H1 (cell line): ENCODE data around the gene SSBP3. TPM values are rescaled to one million over a fixed set of nuclear protein-coding genes. Genes with fewer than 3 reads are reported as not detected.

Experiments
- CTCF ChIA-PET: fragments of 300-600 bp; sonication (Branson Sonifier 250); formaldehyde crosslinking; loops from one replicate; lab custom pipeline; 2021; ENCODE audit not compliant: partially characterized antibody; lab: Charles Lee
- POLR2A ChIA-PET: fragments of 300-600 bp; sonication (Branson Sonifier 250); formaldehyde crosslinking; loops from one replicate; lab custom pipeline; 2021; ENCODE audit warnings: inconsistent platforms; ENCODE audit not compliant: partially characterized antibody; lab: Charles Lee
- DNase-seq, 2 experiments: peaks; one replicate each; pipeline versions ENCODE4 v3.0.0 to v3.0.0-alpha.2; 2010 to 2022; ENCODE audit warnings: low spot score in 2 of 2, low read depth in 1 of 2, mixed read lengths in 1 of 2
- FAIRE-seq: peaks from 2 replicates; lab custom pipeline; 2011; peaks lifted over from hg19 to GRCh38; lab: Jason Lieb, UNC
- H2AFZ ChIP-seq: 2 replicates; pipeline ENCODE4 v1.8.1; 2012; ENCODE audit warnings: low read length, inconsistent platforms
- H2AK5ac ChIP-seq: 2 replicates; pipeline ENCODE4 v1.6.1; 2013; ENCODE audit warnings: low read depth, low read length
- H2BK120ac ChIP-seq: replicated peaks from 2 replicates; pipeline ENCODE3; 2013; ENCODE audit warnings: low read depth, low read length, inconsistent platforms
- H2BK12ac ChIP-seq: 2 replicates; pipeline ENCODE4 v1.6.1; 2013; ENCODE audit warnings: low read depth, low read length
- H2BK15ac ChIP-seq: 2 replicates; pipeline ENCODE4 v1.6.1; 2013; ENCODE audit warnings: low read length
- H2BK20ac ChIP-seq: 2 replicates; pipeline ENCODE4 v1.6.1; 2013; ENCODE audit warnings: low read length
- H2BK5ac ChIP-seq: 2 replicates; pipeline ENCODE4 v1.6.1; 2013; ENCODE audit warnings: low read depth, low read length
- H3K14ac ChIP-seq: 2 replicates; pipeline ENCODE4 v1.6.1; 2013; ENCODE audit warnings: inconsistent platforms; ENCODE audit not compliant: insufficient read length
- H3K18ac ChIP-seq: 2 replicates; pipeline ENCODE4 v1.6.1; 2013; ENCODE audit warnings: low read length; ENCODE audit errors: extremely low read depth
- H3K23ac ChIP-seq: 2 replicates; pipeline ENCODE4 v1.6.1; 2013; ENCODE audit warnings: inconsistent platforms; ENCODE audit not compliant: insufficient read length
- H3K23me2 ChIP-seq: 2 replicates; pipeline ENCODE4 v1.6.1; 2013; ENCODE audit warnings: low read depth, low read length
- H3K27ac ChIP-seq: 2 replicates; pipeline ENCODE4 v1.6.1; 2011; ENCODE audit warnings: low read depth, low read length, inconsistent platforms
- H3K27me3 ChIP-seq, 4 experiments: replicated peaks in 1 of 4; 1 replicate in 1 of 4; 2 replicates in 3 of 4; pipeline versions ENCODE4 v1.6.1 to v1.8.1; 2011 to 2013; ENCODE audit warnings: low read length in 3 of 4, mild to moderate bottlenecking in 3 of 4, inconsistent platforms in 2 of 4, mixed read lengths in 2 of 4, moderate library complexity in 1 of 4; ENCODE audit not compliant: control insufficient read depth in 3 of 4, insufficient read depth in 3 of 4; ENCODE audit errors: extremely low read depth in 1 of 4
- H3K36me3 ChIP-seq, 4 experiments: 2 replicates each; pipeline versions ENCODE4 v1.6.1 to v1.8.1; 2011 to 2013; ENCODE audit warnings: mild to moderate bottlenecking in 4 of 4, low read length in 3 of 4, moderate library complexity in 2 of 4, control low read depth in 1 of 4, inconsistent platforms in 1 of 4; ENCODE audit not compliant: insufficient read depth in 4 of 4, control insufficient read depth in 2 of 4
- H3K4ac ChIP-seq: replicated peaks from 2 replicates; pipeline ENCODE3; 2013; ENCODE audit warnings: low read length, low read depth, mixed read lengths, inconsistent platforms; ENCODE audit not compliant: insufficient read length
- H3K4me1 ChIP-seq, 4 experiments: replicated peaks in 1 of 4; 1 replicate in 1 of 4; 2 replicates in 3 of 4; pipeline versions ENCODE4 v1.6.1 to v1.8.1; 2011 to 2013; ENCODE audit warnings: low read length in 3 of 4, inconsistent platforms in 2 of 4, mixed read lengths in 1 of 4; ENCODE audit not compliant: insufficient read depth in 4 of 4, control insufficient read depth in 3 of 4
- H3K4me2 ChIP-seq, 2 experiments: 2 replicates each; pipeline versions ENCODE4 v1.6.1 to v1.8.1; 2011 to 2013; ENCODE audit warnings: low read depth in 2 of 2, low read length in 2 of 2, control low read depth in 1 of 2, inconsistent platforms in 1 of 2, mild to moderate bottlenecking in 1 of 2; ENCODE audit not compliant: insufficient read depth in 1 of 2
- H3K4me3 ChIP-seq, 4 experiments: fragments of 200-600, 300-600 bp in 1 of 4; sonication (generic), shearing (Covaris generic), sonication (Bioruptor Twin) in 1 of 4; 2 replicates each; pipeline versions ENCODE4 v1.5.1 to v1.8.1; 2011 to 2016; ENCODE audit warnings: low read length in 4 of 4, low read depth in 3 of 4, control low read depth in 2 of 4, inconsistent platforms in 2 of 4, mild to moderate bottlenecking in 2 of 4, mixed read lengths in 1 of 4, moderate library complexity in 1 of 4; ENCODE audit not compliant: insufficient read depth in 2 of 4; ENCODE audit errors: extremely low read depth in 1 of 4
- H3K56ac ChIP-seq: replicated peaks from 2 replicates; pipeline ENCODE3; 2013; ENCODE audit warnings: low read depth, mild to moderate bottlenecking, mixed read lengths, low read length, inconsistent platforms; ENCODE audit not compliant: insufficient read length
- H3K79me1 ChIP-seq: 2 replicates; pipeline ENCODE4 v1.6.1; 2013; ENCODE audit warnings: low read depth, low read length, control low read depth
- H3K79me2 ChIP-seq, 2 experiments: 2 replicates each; pipeline versions ENCODE4 v1.6.1 to v1.8.1; 2012 to 2013; ENCODE audit warnings: low read length in 2 of 2, mild to moderate bottlenecking in 2 of 2, inconsistent platforms in 1 of 2; ENCODE audit not compliant: insufficient read depth in 2 of 2, control insufficient read depth in 1 of 2
- H3K9ac ChIP-seq, 4 experiments: replicated peaks in 1 of 4; 1 replicate in 1 of 4; 2 replicates in 3 of 4; pipeline versions ENCODE4 v1.6.1 to v1.8.1; 2011 to 2013; ENCODE audit warnings: low read depth in 3 of 4, low read length in 3 of 4, control low read depth in 2 of 4, mild to moderate bottlenecking in 2 of 4, moderate library complexity in 2 of 4, inconsistent platforms in 1 of 4; ENCODE audit errors: extremely low read depth in 1 of 4
- H3K9me3 ChIP-seq, 2 experiments: 2 replicates each; pipeline versions ENCODE4 v1.6.1 to v1.8.1; 2012 to 2013; ENCODE audit warnings: mild to moderate bottlenecking in 2 of 2, moderate library complexity in 2 of 2, control low read depth in 1 of 2, inconsistent platforms in 1 of 2, low read depth in 1 of 2, low read length in 1 of 2, mixed read lengths in 1 of 2; ENCODE audit not compliant: insufficient read depth in 2 of 2
- H4K20me1 ChIP-seq, 2 experiments: replicated peaks in 1 of 2; 2 replicates each; pipeline versions ENCODE3 to v1.8.1; 2011 to 2013; ENCODE audit warnings: inconsistent platforms in 2 of 2, low read length in 2 of 2, mild to moderate bottlenecking in 1 of 2; ENCODE audit not compliant: insufficient read depth in 2 of 2, control insufficient read depth in 1 of 2
- H4K5ac ChIP-seq: 2 replicates; pipeline ENCODE4 v1.6.1; 2013; ENCODE audit warnings: low read length, low read depth, mixed read lengths, inconsistent platforms; ENCODE audit not compliant: insufficient read length
- H4K8ac ChIP-seq: 2 replicates; pipeline ENCODE4 v1.8.0; 2013; ENCODE audit warnings: mild to moderate bottlenecking, moderate library complexity, low read length, inconsistent platforms; ENCODE audit not compliant: insufficient read depth; ENCODE audit errors: extremely low read depth
- H4K91ac ChIP-seq: replicated peaks from 2 replicates; pipeline ENCODE3; 2013; ENCODE audit warnings: low read length, mixed read lengths, inconsistent platforms; ENCODE audit not compliant: insufficient read length
- ASH2L ChIP-seq: fragments of 200-600, 300-600 bp; sonication (generic); IDR thresholded peaks from one replicate; pipeline ENCODE4 v1.7.1; 2017; ENCODE audit warnings: low read length
- BCL11A ChIP-seq, 2 experiments: IDR thresholded peaks; one replicate each; pipeline ENCODE4 v1.6.1; 2011; ENCODE audit warnings: low read depth in 2 of 2, low read length in 2 of 2, mild to moderate bottlenecking in 2 of 2
- CBX8 ChIP-seq: fragments of 300-800, 300-1000 bp; sonication (generic); IDR thresholded peaks from 2 replicates; pipeline ENCODE4 v1.7.1; 2016; ENCODE audit warnings: low read depth, low read length, borderline replicate concordance
- CEBPB ChIP-seq: IDR thresholded peaks from 2 replicates; pipeline ENCODE4 v1.6.1; 2012; ENCODE audit warnings: low read depth, low read length
- CHD1 ChIP-seq: IDR thresholded peaks from 2 replicates; pipeline ENCODE4 v1.6.1; 2012; ENCODE audit warnings: low read depth, low read length, improper control_type of control experiment
- CHD2 ChIP-seq: IDR thresholded peaks from 2 replicates; pipeline ENCODE4 v1.6.1; 2012; ENCODE audit warnings: low read length, improper control_type of control experiment
- KDM4A ChIP-seq: IDR thresholded peaks from one replicate; pipeline ENCODE4 v1.7.1; 2012; ENCODE audit warnings: low read depth, mild to moderate bottlenecking, moderate library complexity, low read length, inconsistent platforms; ENCODE audit not compliant: severe bottlenecking
- MAFK ChIP-seq: IDR thresholded peaks from 2 replicates; pipeline ENCODE4 v1.6.1; 2012; ENCODE audit warnings: low read depth, mild to moderate bottlenecking, improper control_type of control experiment, low read length
- RFX5 ChIP-seq: IDR thresholded peaks from 2 replicates; pipeline ENCODE4 v1.6.1; 2011; ENCODE audit warnings: low read depth, low read length, improper control_type of control experiment, borderline replicate concordance
- SAP30 ChIP-seq: fragments of 300-600 bp; sonication (generic); IDR thresholded peaks from 2 replicates; pipeline ENCODE4 v1.7.1; 2012; ENCODE audit warnings: low read length, moderate library complexity, mild to moderate bottlenecking, inconsistent platforms; ENCODE audit not compliant: insufficient read depth, insufficient replicate concordance
- SIN3A ChIP-seq, 2 experiments: IDR thresholded peaks in 1 of 2; conservative IDR thresholded peaks in 1 of 2; 2 replicates each; pipeline ENCODE4 v1.6.1; 2011 to 2012; ENCODE audit warnings: low read length in 2 of 2, improper control_type of control experiment in 1 of 2, low read depth in 1 of 2, mild to moderate bottlenecking in 1 of 2
- SIX5 ChIP-seq: IDR thresholded peaks from 2 replicates; pipeline ENCODE4 v1.6.1; 2011; ENCODE audit warnings: mild to moderate bottlenecking, low read depth, low read length
- SP1 ChIP-seq: IDR thresholded peaks from 2 replicates; pipeline ENCODE4 v1.6.1; 2011; ENCODE audit warnings: low read depth, low read length
- WGBS, 2 experiments: shearing (Covaris generic) in 1 of 2; methylation state at CpG; one replicate each; pipeline versions ENCODE4 v1.1.6 to v1.1.7; 2013 to 2015; ENCODE audit warnings: low lambda C conversion rate in 2 of 2, mixed read lengths in 2 of 2, inconsistent platforms in 1 of 2, low coverage in 1 of 2, missing lambda C conversion rate in 1 of 2; ENCODE audit not compliant: insufficient replicate concordance in 2 of 2, insufficient coverage in 1 of 2, insufficient read length in 1 of 2; ENCODE audit errors: extremely low coverage in 1 of 2, missing lambda C conversion rate in 1 of 2; 5-methylcytosine and 5-hydroxymethylcytosine counted together
- polyA plus RNA-seq, 7 experiments: library from polyadenylated mRNA; depleted of rRNA in 3 of 7; stranded (reverse) in 5 of 7; unstranded in 2 of 7; fragments of >200 nt in 5 of 7; fragments of 200-250 nt in 2 of 7; gene quantifications; 1 replicate in 5 of 7; 2 replicates in 1 of 7; 4 replicates in 1 of 7; pipeline versions ENCODE4 v1.2.1 to v1.2.3, GENCODE V29; 2011 to 2013; ENCODE audit warnings: missing spikeins in 2 of 7, mixed read lengths in 2 of 7
- total RNA-seq: library from RNA; stranded (reverse); fragmentation: NEBNext Ultra II Directional; extraction: Animal tissue kit (Norgen Biotek cat#: 25700); gene quantifications from 2 replicates; pipeline ENCODE4 v1.2.1, GENCODE V29; 2021

SSBP3 gene
- total and polyA plus RNA-seq, 2 of the 8 experiments (the other 6 are each of a cell fraction or from before 2014, with no cell fraction given): 99.7 to 133 TPM

DNA sequence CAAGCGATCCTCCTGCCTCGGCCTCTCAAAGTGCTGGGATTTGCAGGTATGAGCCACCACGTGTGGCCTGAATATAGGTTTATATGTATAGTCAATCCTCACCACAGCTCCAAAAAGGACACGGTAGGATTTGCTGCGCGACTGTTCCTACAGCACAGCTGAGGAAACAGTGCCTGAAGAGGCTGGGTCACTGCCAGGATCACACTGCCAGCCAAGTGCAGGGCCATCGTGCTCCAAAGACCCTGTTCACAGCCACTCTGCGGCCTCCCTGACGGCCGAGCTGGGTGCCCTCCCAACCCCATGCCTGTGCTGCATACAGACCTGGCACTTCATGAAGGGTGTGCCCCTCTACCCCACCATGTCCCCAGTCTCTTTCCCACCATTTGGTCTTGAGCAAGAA is 134.9 kb downstream of the SSBP3 start:
- peaks cover 0 to 88% of the 10 kb centered on the region in 2 experiments; a peak in 2 of 4 replicates for H3K79me2 ChIP-seq
- no peaks in the 10 kb centered on the region for H3K27me3 ChIP-seq
- no peak overlapping the region for H3K4ac ChIP-seq
- peaks cover 31% of the 10 kb centered on the region for H3K79me1 ChIP-seq
- no peak overlapping the region for H3K4me2 ChIP-seq
- H2BK5ac ChIP-seq: peak overlapping the region; percentile 56; the same call in 1 of the 2 replicates
- no peak overlapping the region for H2BK20ac ChIP-seq
- no peak overlapping the region for H4K91ac ChIP-seq
- no peak overlapping the region for H2AFZ ChIP-seq
- no peak overlapping the region for H3K27ac ChIP-seq
- no peak overlapping the region for H3K4me3 ChIP-seq
- WGBS, 2 experiments: 92% methylated on average over 10 of the region's 10 CpGs; no CpG with 5 or more reads in 1 of the 2 experiments
- no peak overlapping the region for H2BK120ac ChIP-seq
- H3K36me3 ChIP-seq: no peaks in the 10 kb centered on the region
- POLR2A ChIA-PET: no interaction called here
- H3K23ac ChIP-seq: no peak overlapping the region
- peaks cover 9 to 25% (median 21%) of the 10 kb centered on the region in 4 experiments for H3K4me1 ChIP-seq
- H3K14ac ChIP-seq: no peak overlapping the region
- peaks cover 16 to 21% of the 10 kb centered on the region in 2 experiments for H4K20me1 ChIP-seq
- no peak overlapping the region for H4K5ac ChIP-seq
- DNase-seq (no peak), FAIRE-seq (no peak)
- H3K23me2 ChIP-seq: no peaks in the 10 kb centered on the region
- H3K9me3 ChIP-seq: no peaks in the 10 kb centered on the region
- no peak overlapping the region for H2BK12ac ChIP-seq
- no peak overlapping the region for H3K9ac ChIP-seq
- H2AK5ac ChIP-seq: no peak overlapping the region
- CTCF ChIA-PET: interaction anchor here (0.6 to 5.8 kb wide), 9 partner anchors 7 to 293 kb away, joined by 3 to 36 read pairs (median 10); no protein-coding TSS in a partner anchor
- H3K56ac ChIP-seq: no peak overlapping the region
- H2BK15ac ChIP-seq: no peak overlapping the region
- H4K8ac ChIP-seq: no peak overlapping the region
- H3K18ac ChIP-seq: no peak overlapping the region
- TF ChIP-seq CHD2 (no peak), RFX5 (no peak), CHD1 (no peak), KDM4A (no peak), SIN3A (conservative IDR thresholded peaks at IDR 0.05 in 1 of 2, IDR thresholded peaks at IDR 0.05 in 1 of 2; ENCODE audit: low read depth in 1 of 2, low read length in 2 of 2) (no peak), CBX8 (no peak), CEBPB (no peak), BCL11A (IDR thresholded peaks at IDR 0.05; ENCODE audit: low read depth in 2 of 2, low read length in 2 of 2) (no peak), MAFK (no peak), SIX5 (no peak), ASH2L (no peak), SP1 (no peak), SAP30 (no peak)
